ENCODE results near the gene SMAD7.

SMAD7 gene

GRCh38 chr18:48887294-48887904, 63.4 kb downstream of the SMAD7 start:
- no peak overlapping the region for H3K9ac ChIP-seq (ENCODE audit: low read depth in 1 of 2, low read length in 2 of 2)
- no peak overlapping the region for H3K27ac ChIP-seq (ENCODE audit: low read depth in 2 of 2, low read length in 2 of 2)
- no peak overlapping the region for H3K4me3 ChIP-seq (ENCODE audit: low read length in 2 of 2)
- H3K27me3 ChIP-seq (ENCODE audit: control insufficient read depth in 2 of 2, insufficient read depth in 2 of 2, low read length in 2 of 2), result no peaks in the 10 kb centered on the region
- H3K36me3 ChIP-seq (ENCODE audit: control insufficient read depth in 2 of 2, insufficient read depth in 2 of 2, low read length in 2 of 2), result no peaks in the 10 kb centered on the region
- H3K4me1 ChIP-seq (ENCODE audit: control insufficient read depth in 2 of 2, insufficient read depth in 2 of 2, low read length in 2 of 2), result no peaks in the 10 kb centered on the region
- no peaks in the 10 kb centered on the region for H3K9me3 ChIP-seq (ENCODE audit: control insufficient read depth in 2 of 2, low read length in 2 of 2)

- H3K9ac ChIP-seq (ENCODE audit: low read depth in 1 of 2, low read length in 2 of 2), result no peak overlapping the region
- no peaks in the 10 kb centered on the region for H3K4me1 ChIP-seq (ENCODE audit: control insufficient read depth in 2 of 2, insufficient read depth in 2 of 2, low read length in 2 of 2)
- no peaks in the 10 kb centered on the region for H3K27me3 ChIP-seq (ENCODE audit: control insufficient read depth in 2 of 2, insufficient read depth in 2 of 2, low read length in 2 of 2)
- H3K4me3 ChIP-seq (ENCODE audit: low read length in 2 of 2), result no peak overlapping the region
- H3K27ac ChIP-seq (ENCODE audit: low read depth in 2 of 2, low read length in 2 of 2), result no peak overlapping the region
- H3K9me3 ChIP-seq (ENCODE audit: control insufficient read depth in 2 of 2, low read length in 2 of 2), result no peaks in the 10 kb centered on the region
- no peaks in the 10 kb centered on the region for H3K36me3 ChIP-seq (ENCODE audit: control insufficient read depth in 2 of 2, insufficient read depth in 2 of 2, low read length in 2 of 2)
Measured at GRCh38 chr18:48886520-48887293, 64.1 kb downstream of the SMAD7 start.

- Histone ChIP-seq H3K4me1 (ENCODE audit: control insufficient read depth in 2 of 2, insufficient read depth in 2 of 2, low read length in 2 of 2) (no peaks in the 10 kb centered on the region), H3K9me3 (ENCODE audit: control insufficient read depth in 2 of 2, low read length in 2 of 2) (no peaks in the 10 kb centered on the region), H3K9ac (ENCODE audit: low read depth in 1 of 2, low read length in 2 of 2) (no peak overlapping the region), H3K27ac (ENCODE audit: low read depth in 2 of 2, low read length in 2 of 2) (no peak overlapping the region), H3K36me3 (ENCODE audit: control insufficient read depth in 2 of 2, insufficient read depth in 2 of 2, low read length in 2 of 2) (no peaks in the 10 kb centered on the region), H3K4me3 (ENCODE audit: low read length in 2 of 2) (no peak overlapping the region), H3K27me3 (ENCODE audit: control insufficient read depth in 2 of 2, insufficient read depth in 2 of 2, low read length in 2 of 2) (no peaks in the 10 kb centered on the region)
Measured at GRCh38 chr18:48885924-48886400, 64.8 kb downstream of the SMAD7 start.

GRCh38 chr18:48885266-48885923, 65.4 kb downstream of the SMAD7 start:
- Histone ChIP-seq H3K27me3 (ENCODE audit: control insufficient read depth in 2 of 2, insufficient read depth in 2 of 2, low read length in 2 of 2) (no peaks in the 10 kb centered on the region), H3K9me3 (ENCODE audit: control insufficient read depth in 2 of 2, low read length in 2 of 2) (no peaks in the 10 kb centered on the region), H3K4me3 (ENCODE audit: low read length in 2 of 2) (no peak overlapping the region), H3K36me3 (ENCODE audit: control insufficient read depth in 2 of 2, insufficient read depth in 2 of 2, low read length in 2 of 2) (no peaks in the 10 kb centered on the region), H3K27ac (ENCODE audit: low read depth in 2 of 2, low read length in 2 of 2) (no peak overlapping the region), H3K9ac (ENCODE audit: low read depth in 1 of 2, low read length in 2 of 2) (no peak overlapping the region), H3K4me1 (ENCODE audit: control insufficient read depth in 2 of 2, insufficient read depth in 2 of 2, low read length in 2 of 2) (no peaks in the 10 kb centered on the region)

- no peaks in the 10 kb centered on the region for H3K27me3 ChIP-seq (ENCODE audit: control insufficient read depth in 2 of 2, insufficient read depth in 2 of 2, low read length in 2 of 2)
- H3K4me1 ChIP-seq (ENCODE audit: control insufficient read depth in 2 of 2, insufficient read depth in 2 of 2, low read length in 2 of 2), result no peaks in the 10 kb centered on the region
- H3K36me3 ChIP-seq (ENCODE audit: control insufficient read depth in 2 of 2, insufficient read depth in 2 of 2, low read length in 2 of 2), result no peaks in the 10 kb centered on the region
- no peak overlapping the region for H3K9ac ChIP-seq (ENCODE audit: low read depth in 1 of 2, low read length in 2 of 2)
- H3K9me3 ChIP-seq (ENCODE audit: control insufficient read depth in 2 of 2, low read length in 2 of 2), result no peaks in the 10 kb centered on the region
- H3K4me3 ChIP-seq (ENCODE audit: low read length in 2 of 2), result no peak overlapping the region
- no peak overlapping the region for H3K27ac ChIP-seq (ENCODE audit: low read depth in 2 of 2, low read length in 2 of 2)
Measured at GRCh38 chr18:48884771-48885170, 66.0 kb downstream of the SMAD7 start.

- Histone ChIP-seq H3K9me3 (ENCODE audit: control insufficient read depth in 2 of 2, low read length in 2 of 2) (no peaks in the 10 kb centered on the region), H3K36me3 (ENCODE audit: control insufficient read depth in 2 of 2, insufficient read depth in 2 of 2, low read length in 2 of 2) (no peaks in the 10 kb centered on the region), H3K9ac (ENCODE audit: low read depth in 1 of 2, low read length in 2 of 2) (no peak overlapping the region), H3K27ac (ENCODE audit: low read depth in 2 of 2, low read length in 2 of 2) (no peak overlapping the region), H3K27me3 (ENCODE audit: control insufficient read depth in 2 of 2, insufficient read depth in 2 of 2, low read length in 2 of 2) (no peaks in the 10 kb centered on the region), H3K4me3 (ENCODE audit: low read length in 2 of 2) (no peak overlapping the region), H3K4me1 (ENCODE audit: control insufficient read depth in 2 of 2, insufficient read depth in 2 of 2, low read length in 2 of 2) (no peaks in the 10 kb centered on the region)
Measured at GRCh38 chr18:48884306-48884705, 66.5 kb downstream of the SMAD7 start.

GRCh38 chr18:48882379-48882778, 68.4 kb downstream of the SMAD7 start:
- Histone ChIP-seq H3K27me3 (ENCODE audit: control insufficient read depth in 2 of 2, insufficient read depth in 2 of 2, low read length in 2 of 2) (no peaks in the 10 kb centered on the region), H3K9ac (ENCODE audit: low read depth in 1 of 2, low read length in 2 of 2) (no peak overlapping the region), H3K9me3 (ENCODE audit: control insufficient read depth in 2 of 2, low read length in 2 of 2) (no peaks in the 10 kb centered on the region), H3K4me1 (ENCODE audit: control insufficient read depth in 2 of 2, insufficient read depth in 2 of 2, low read length in 2 of 2) (no peaks in the 10 kb centered on the region), H3K4me3 (ENCODE audit: low read length in 2 of 2) (no peak overlapping the region), H3K27ac (ENCODE audit: low read depth in 2 of 2, low read length in 2 of 2) (no peak overlapping the region), H3K36me3 (ENCODE audit: control insufficient read depth in 2 of 2, insufficient read depth in 2 of 2, low read length in 2 of 2) (no peaks in the 10 kb centered on the region)

GRCh38 chr18:48880931-48881330, 69.8 kb downstream of the SMAD7 start:
- H3K36me3 ChIP-seq (ENCODE audit: control insufficient read depth in 2 of 2, insufficient read depth in 2 of 2, low read length in 2 of 2), result no peaks in the 10 kb centered on the region
- H3K27ac ChIP-seq (ENCODE audit: low read depth in 2 of 2, low read length in 2 of 2), result no peak overlapping the region
- no peaks in the 10 kb centered on the region for H3K4me1 ChIP-seq (ENCODE audit: control insufficient read depth in 2 of 2, insufficient read depth in 2 of 2, low read length in 2 of 2)
- no peaks in the 10 kb centered on the region for H3K27me3 ChIP-seq (ENCODE audit: control insufficient read depth in 2 of 2, insufficient read depth in 2 of 2, low read length in 2 of 2)
- no peaks in the 10 kb centered on the region for H3K9me3 ChIP-seq (ENCODE audit: control insufficient read depth in 2 of 2, low read length in 2 of 2)
- no peak overlapping the region for H3K9ac ChIP-seq (ENCODE audit: low read depth in 1 of 2, low read length in 2 of 2)
- H3K4me3 ChIP-seq (ENCODE audit: low read length in 2 of 2), result no peak overlapping the region

GRCh38 chr18:48879008-48879431, 71.7 kb downstream of the SMAD7 start:
- no peak overlapping the region for H3K27ac ChIP-seq (ENCODE audit: low read depth in 2 of 2, low read length in 2 of 2)
- no peaks in the 10 kb centered on the region for H3K4me1 ChIP-seq (ENCODE audit: control insufficient read depth in 2 of 2, insufficient read depth in 2 of 2, low read length in 2 of 2)
- no peaks in the 10 kb centered on the region for H3K27me3 ChIP-seq (ENCODE audit: control insufficient read depth in 2 of 2, insufficient read depth in 2 of 2, low read length in 2 of 2)
- H3K36me3 ChIP-seq (ENCODE audit: control insufficient read depth in 2 of 2, insufficient read depth in 2 of 2, low read length in 2 of 2), result no peaks in the 10 kb centered on the region
- no peaks in the 10 kb centered on the region for H3K9me3 ChIP-seq (ENCODE audit: control insufficient read depth in 2 of 2, low read length in 2 of 2)
- H3K9ac ChIP-seq (ENCODE audit: low read depth in 1 of 2, low read length in 2 of 2), result no peak overlapping the region
- H3K4me3 ChIP-seq (ENCODE audit: low read length in 2 of 2), result no peak overlapping the region

GRCh38 chr18:48878471-48878870, 72.3 kb downstream of the SMAD7 start:
- Histone ChIP-seq H3K27me3 (ENCODE audit: control insufficient read depth in 2 of 2, insufficient read depth in 2 of 2, low read length in 2 of 2) (no peaks in the 10 kb centered on the region), H3K4me1 (ENCODE audit: control insufficient read depth in 2 of 2, insufficient read depth in 2 of 2, low read length in 2 of 2) (no peaks in the 10 kb centered on the region), H3K36me3 (ENCODE audit: control insufficient read depth in 2 of 2, insufficient read depth in 2 of 2, low read length in 2 of 2) (no peaks in the 10 kb centered on the region), H3K9me3 (ENCODE audit: control insufficient read depth in 2 of 2, low read length in 2 of 2) (no peaks in the 10 kb centered on the region), H3K4me3 (ENCODE audit: low read length in 2 of 2) (no peak overlapping the region), H3K9ac (ENCODE audit: low read depth in 1 of 2, low read length in 2 of 2) (no peak overlapping the region), H3K27ac (ENCODE audit: low read depth in 2 of 2, low read length in 2 of 2) (no peak overlapping the region)
